ENCODE results near the gene ROS1.
"Not testable (repeated sequence)": the region's sequence is repeated elsewhere in the genome, so short reads cannot be mapped to it uniquely, and the experiment has no call there.

The ROS1 gene

DNA sequence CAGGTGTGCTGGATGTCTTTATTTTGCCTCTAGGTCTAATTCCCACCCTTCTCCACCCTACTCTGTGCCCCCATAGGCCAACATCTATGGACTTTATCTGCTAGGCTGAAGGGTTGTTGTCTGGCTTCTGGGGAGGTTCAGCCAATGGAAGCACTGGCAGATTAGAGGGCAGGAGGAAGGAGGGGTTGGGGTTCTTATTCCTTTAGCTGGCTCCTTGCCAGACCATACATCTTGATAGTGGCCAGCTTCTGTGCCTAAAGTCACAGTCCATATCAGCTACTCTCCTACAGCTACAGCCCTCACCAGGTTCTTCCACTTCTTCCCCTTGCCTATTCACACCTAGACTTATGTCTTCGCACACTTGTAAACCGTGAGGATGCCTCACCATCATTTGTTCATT is 41.1 kb downstream of the ROS1 start:
- DNase-seq (ENCODE audit: low read depth in 2 of 3, low spot score in 1 of 3): no peak

- DNase-seq (ENCODE audit: low read depth in 2 of 3, low spot score in 1 of 3): no peak
Observed at GRCh38 chr6:117381749-117382148, 44.0 kb downstream of the ROS1 start.

- no peak for DNase-seq (ENCODE audit: low read depth in 2 of 3, low spot score in 1 of 3)
Observed at GRCh38 chr6:117380298-117380697, 45.4 kb downstream of the ROS1 start.

- DNase-seq (ENCODE audit: low read depth in 2 of 3, low spot score in 1 of 3): no peak
Observed at GRCh38 chr6:117375446-117375845, 50.3 kb downstream of the ROS1 start.

- no peak for DNase-seq (ENCODE audit: low read depth in 2 of 3, low spot score in 1 of 3)
Observed at GRCh38 chr6:117373211-117373813, 52.4 kb downstream of the ROS1 start.

DNA sequence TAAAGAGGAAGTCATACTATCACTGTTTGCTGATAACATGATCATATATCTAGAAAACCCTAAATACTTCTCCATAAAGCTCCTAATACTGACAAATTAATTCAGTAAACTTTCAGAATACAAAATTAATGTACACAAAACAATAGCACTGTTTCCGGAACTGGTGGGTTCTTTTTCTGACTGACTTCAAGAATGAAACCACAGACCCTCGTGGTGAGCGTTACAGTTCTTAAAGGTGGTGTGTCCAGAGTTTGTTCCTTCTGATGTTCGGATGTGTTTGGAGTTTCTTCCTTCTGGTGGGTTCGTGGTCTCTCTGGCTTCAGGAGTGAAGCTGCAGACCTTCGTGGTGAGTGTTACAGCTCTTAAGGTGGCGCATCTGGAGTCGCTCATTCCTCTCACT is 53.5 kb downstream of the ROS1 start:
- not testable (repeated sequence) for DNase-seq (ENCODE audit: low read depth in 2 of 3, low spot score in 1 of 3)

DNA sequence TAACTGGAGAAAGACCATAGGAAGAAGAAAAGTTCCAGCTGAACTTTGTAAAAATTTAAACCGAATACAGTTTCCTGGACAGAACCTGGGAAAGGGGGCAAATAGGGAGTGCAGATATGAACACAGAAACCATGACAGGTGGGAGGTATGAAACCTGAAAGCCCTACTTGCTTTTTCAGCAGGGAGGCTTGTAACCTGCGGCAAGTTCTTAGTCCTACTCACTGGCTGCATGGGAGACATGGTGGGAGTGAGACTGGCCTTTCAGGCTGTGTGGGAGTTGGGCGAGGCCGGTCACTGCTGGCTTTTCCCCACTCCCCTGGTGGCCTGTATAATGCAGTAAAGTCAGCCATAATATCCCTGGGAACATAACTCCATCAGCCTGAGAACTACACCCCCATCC is 54.2 kb downstream of the ROS1 start:
- DNase-seq (ENCODE audit: low read depth in 2 of 3, low spot score in 1 of 3): no peak

- no peak for DNase-seq (ENCODE audit: low read depth in 2 of 3, low spot score in 1 of 3)
Observed at GRCh38 chr6:117359581-117359980, 66.2 kb downstream of the ROS1 start.

DNA sequence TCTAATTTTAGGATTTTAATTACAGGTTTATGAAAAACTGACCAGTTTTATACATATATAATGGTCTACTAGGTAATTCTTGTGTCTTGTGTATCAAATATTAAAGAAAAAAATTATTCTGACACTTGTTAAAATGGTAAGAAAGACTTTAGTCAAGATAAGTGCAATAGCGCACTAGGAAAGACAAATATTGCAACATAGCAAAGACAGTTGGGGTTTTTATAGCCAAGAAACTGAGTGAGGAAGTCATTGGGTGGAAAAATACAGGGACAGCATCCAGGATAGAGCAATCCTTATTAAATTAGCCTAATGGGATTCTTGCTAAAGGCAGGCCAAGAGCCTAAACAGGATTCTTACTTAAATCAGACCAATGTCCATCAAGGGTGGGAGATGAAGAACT is 71.1 kb downstream of the ROS1 start:
- DNase-seq (ENCODE audit: low read depth in 2 of 3, low spot score in 1 of 3): no peak

GRCh38 chr6:117352466-117353081 is 73.2 kb downstream of the ROS1 start:
- no peak for DNase-seq (ENCODE audit: low read depth in 2 of 3, low spot score in 1 of 3)

GRCh38 chr6:117351521-117351920 is 74.2 kb downstream of the ROS1 start:
- DNase-seq (ENCODE audit: low read depth in 2 of 3, low spot score in 1 of 3): no peak

DNA sequence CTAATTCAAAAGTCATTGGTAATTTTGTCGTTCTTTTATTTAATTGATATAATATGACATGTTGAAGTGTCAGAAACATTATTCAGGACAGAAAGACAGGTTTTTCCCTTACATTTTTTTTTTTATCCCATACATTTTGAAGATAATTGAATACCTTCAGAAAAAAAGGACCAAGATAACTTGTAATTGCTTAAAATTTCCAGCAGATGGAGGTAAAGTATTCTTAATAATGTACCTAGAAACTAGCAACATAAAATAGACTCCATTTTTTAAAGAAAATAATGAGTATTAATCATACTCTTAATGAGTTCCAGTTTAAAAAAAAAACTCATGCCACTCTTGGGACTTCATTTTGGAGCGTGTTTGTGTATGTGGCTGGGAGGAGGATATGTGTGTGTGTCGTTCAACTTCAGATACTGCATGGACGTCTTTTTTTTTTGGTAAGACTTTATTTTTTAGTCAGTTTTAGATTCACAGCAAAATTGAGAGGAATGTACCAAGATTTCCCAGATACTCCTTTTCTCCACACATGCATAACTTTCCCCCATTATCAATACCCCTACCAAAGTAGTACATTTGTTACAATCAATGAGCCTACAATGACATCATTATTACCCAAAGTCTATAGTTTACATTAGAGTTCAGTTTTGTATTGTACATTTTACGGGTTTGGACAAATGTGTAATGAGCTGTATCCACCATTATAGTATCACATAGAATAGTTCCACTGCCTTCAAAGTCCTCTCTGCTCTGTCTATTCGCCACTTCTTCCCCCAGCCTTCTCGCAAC is 79.4 kb downstream of the ROS1 start:
- DNase-seq (ENCODE audit: low read depth in 2 of 3, low spot score in 1 of 3): no peak

DNA sequence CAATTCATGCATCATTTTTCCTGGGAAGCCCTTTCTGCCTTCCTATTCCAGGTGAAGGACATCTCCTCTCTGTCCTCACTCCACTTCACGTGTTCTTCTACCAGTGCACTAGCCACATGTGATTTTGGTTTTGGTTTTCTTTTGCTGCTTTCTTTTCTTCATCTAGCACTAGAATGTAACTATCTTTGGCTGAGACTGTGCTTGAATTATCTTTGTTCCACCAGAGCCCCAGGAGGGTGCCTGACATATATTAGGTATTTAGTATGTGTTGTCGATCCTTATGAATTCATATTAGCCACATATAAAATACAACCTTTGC is 80.5 kb downstream of the ROS1 start:
- no peak for DNase-seq (ENCODE audit: low read depth in 2 of 3, low spot score in 1 of 3)

DNA sequence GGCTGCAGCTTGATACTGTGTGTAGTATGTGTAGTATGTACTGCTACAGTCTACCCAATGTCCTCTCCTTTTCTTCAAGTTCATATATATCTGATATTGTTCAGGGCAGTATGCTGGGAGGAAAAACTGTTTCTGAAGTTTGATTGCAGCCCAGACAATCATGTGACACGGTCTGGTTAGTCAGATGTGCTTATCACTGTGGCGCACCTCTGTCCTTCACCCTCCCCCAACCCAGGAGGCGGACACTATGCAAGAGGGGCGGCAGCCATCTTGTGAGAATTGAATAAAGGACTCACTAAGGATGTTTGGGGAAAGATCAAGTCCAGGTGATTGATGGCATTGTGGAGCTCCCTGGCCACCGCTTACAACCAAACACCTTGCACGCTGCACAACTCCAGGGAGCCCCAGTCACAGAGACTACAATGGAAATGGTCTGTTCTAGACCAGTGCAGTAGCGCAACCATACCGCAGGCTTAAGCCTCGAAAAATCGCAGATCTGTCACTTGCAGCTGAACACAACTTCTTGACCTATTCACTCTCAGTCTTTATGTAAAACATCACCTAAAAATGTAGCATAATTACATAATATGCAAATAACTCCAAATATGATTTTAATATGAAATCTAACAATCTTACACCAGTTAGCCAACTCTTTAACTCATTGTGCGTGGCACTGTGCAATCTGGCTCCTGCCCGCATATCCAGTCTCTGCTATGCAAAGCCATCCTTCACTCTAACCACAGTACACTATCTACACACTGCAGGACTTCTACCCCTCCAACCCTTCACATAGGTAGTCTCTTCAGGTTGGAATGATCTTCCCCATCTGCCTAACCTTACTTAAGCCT is 81.1 kb downstream of the ROS1 start:
- DNase-seq (ENCODE audit: low read depth in 2 of 3, low spot score in 1 of 3): no peak

DNA sequence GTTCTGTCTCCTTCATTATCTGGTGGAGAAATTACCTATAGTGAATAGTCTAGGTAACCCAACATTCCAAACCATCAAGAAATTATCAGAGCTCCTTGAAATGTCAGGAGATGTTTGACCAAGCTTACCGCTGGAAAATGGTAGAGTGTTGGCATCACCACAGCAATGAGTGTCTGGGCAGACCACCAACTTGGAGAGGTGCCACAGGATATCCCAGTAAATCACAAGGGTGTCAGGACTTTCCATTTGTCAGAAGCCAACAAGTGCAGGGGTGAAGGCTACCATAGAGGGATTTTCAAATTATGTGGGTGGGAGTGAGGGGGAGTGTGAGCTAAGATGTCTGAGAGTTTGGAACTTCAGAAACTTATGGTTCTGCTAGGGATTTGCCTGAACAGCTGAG is 87.2 kb downstream of the ROS1 start:
- DNase-seq (ENCODE audit: low read depth in 2 of 3, low spot score in 1 of 3): no peak

- DNase-seq (ENCODE audit: low read depth in 2 of 3, low spot score in 1 of 3): no peak
Observed at GRCh38 chr6:117329926-117330325, 95.8 kb downstream of the ROS1 start.

DNA sequence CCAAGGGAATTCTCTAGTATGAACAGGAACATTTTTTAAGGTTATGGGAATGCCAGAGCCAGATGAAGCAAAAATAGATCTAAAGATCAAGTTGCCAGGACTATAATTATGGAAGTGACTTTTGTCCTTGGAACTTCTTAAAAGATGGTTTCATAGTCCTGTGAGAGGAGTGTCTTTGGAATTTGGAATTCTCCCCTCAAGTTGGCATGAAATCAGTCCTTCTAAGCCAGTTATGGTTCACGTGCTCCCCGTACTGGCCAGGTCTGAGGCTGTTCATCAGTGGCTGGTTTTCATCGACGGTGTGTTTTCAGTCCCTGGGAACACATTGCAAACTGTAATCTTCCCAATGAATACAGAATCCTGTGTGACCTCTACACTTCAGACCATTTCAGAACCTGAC is 97.2 kb downstream of the ROS1 start:
- DNase-seq (ENCODE audit: low read depth in 2 of 3, low spot score in 1 of 3): no peak

DNA sequence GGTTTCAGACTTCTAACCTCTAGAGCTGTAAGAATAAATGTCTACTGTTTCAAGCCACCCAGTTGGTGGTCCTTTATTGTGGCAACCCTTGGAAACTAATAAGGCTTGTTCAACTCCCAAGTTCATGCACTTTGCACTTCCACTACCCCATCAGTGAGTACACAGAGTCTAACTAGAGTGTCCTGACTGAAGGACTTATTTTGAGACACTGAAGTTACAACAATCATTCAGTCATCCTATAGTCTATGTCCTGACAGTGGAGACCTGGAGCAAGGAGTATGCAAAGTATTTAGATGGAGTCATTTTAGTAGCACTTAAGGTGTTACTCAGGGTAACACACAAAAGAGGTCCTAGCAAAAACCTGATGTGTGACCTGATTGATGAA is 97.7 kb downstream of the ROS1 start:
- DNase-seq (ENCODE audit: low read depth in 2 of 3, low spot score in 1 of 3): no peak

DNA sequence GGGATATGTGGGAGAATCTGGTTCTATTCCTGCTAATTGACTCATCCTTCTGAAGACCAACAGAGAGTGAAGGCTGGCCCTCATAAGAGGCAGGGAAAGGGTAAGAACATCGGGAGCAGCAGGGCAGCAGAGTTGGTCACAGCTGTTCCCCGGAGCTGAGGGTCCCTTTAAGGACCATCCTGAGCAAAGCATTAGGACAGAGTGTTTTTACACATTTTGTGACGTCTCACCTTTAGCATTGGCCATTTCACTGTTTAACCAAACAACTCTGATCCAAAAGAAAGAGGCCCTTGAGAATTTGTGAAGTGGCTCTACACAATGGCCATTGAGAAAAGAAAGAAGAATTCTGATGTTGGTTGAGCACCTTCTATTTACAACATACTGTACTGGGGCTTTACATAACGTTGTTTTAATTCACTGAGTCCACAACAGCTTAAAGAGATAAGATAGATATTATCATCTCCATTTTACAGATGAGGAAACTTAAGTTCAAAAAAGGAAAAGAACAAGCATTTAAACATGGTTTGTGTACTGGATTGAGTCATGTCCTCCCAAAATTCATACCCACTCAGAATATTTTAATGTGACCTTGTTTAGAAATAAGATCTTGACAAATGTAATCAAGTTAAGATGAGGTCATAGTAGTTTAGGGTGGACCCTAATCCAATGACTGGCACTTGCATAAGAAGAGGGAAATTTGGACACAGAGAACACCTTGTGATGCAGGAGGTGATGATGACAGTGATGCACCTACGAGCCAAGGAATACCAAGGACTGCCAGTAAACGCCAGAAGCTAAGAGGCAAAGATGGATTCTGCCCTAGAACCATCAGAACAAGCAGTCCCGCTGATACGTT is 98.4 kb downstream of the ROS1 start:
- no peak for DNase-seq (ENCODE audit: low read depth in 2 of 3, low spot score in 1 of 3)

GRCh38 chr6:117326396-117326795 is 99.3 kb downstream of the ROS1 start:
- DNase-seq (ENCODE audit: low read depth in 2 of 3, low spot score in 1 of 3): no peak

DNA sequence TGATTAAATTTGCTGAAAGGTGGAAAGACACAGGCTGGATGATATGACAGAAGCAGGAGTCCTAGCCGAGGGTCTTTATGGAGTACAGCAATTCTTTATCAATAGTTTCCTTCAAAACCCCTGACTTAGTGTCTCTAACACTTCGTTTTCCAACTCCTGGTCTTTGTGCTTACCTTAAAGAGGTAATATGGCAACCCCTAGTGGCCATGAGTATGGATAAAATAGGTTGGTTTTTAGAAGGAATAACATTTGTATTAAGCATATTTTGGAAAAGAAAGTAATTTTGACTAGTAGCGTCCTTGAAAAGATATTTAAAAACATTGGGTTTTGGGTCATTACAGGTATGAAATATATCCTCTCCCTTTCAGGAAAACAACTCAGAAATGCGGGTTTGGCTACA is 108.5 kb downstream of the ROS1 start:
- DNase-seq (ENCODE audit: low read depth in 2 of 3, low spot score in 1 of 3): no peak

All from stimulated activated CD4-positive, alpha-beta T cell treated with anti-CD3 and anti-CD28 coated beads, Interleukin-12 subunit alpha, Interleukin-12 subunit beta, amount 100 ng/mL, for 48 hours (primary cell).